Midbrain (tissue), 1 donor: ENCODE results near the gene BLCAP.
"Not testable (repeated sequence)": the region's sequence is repeated elsewhere in the genome, so short reads cannot be mapped to it uniquely, and the experiment has no call there.

ENCODE experiments used
- DNase-seq: peaks from one replicate; lab custom pipeline; 2025; lab: John Stamatoyannopoulos, UW

BLCAP gene

DNA sequence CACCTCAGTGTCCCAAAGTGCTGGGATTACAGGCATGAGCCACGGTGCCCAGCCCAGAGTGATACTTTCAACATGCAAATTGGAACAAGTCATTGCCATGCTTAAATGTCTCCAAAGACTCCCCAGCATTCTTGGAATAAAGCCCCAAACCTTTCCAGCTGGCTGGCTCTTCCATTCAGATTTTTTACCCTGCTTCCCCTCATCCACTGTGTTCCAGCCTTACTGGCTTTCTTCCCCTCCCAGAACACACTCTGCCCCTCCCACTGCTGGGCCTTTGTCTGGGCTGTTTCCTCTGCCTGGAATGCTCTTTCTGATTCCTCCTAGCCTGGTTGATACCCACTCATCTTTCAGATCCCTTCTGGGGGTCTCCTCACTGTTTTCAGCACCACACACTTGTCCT lies 46.8 kb downstream of the BLCAP start:
- DNase-seq: peak; percentile 25

DNA sequence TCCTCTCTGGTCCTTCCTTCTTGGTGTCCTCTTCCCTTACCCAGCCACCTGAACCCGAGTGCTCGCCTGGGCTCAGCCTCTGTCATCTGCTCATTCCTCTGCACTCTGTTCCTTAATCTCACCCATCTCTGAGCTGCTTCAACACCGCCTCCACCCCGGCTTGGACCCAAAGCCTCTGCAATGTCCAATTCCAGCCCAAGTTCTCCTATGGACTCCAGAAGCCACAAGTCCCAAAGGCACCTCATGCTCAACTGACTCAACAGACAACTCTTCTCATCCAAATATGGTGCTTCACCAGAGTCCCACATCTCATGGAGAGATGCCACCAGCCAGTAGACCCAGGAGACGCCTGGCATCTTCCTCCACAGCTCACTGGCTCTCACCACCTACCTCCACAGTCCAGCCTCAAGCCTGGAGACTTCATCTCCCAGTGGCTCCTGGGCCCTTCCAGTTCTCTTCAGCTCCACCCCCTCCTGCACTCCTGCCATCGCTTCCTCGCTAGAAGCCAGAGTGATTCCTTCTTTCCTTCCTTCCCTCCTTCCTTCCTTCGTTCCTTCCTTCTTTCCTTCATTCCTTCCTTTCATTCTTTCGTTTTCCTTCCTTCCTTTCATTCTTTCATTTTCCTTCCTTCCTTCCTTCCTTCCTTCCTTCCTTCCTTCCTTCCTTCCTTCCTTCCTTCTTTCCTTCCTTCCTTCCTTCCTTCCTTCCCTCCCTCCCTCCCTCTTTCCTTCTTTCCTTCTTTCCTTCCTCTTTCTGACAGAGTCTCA lies 47.6 kb downstream of the BLCAP start:
- DNase-seq: no peak

DNA sequence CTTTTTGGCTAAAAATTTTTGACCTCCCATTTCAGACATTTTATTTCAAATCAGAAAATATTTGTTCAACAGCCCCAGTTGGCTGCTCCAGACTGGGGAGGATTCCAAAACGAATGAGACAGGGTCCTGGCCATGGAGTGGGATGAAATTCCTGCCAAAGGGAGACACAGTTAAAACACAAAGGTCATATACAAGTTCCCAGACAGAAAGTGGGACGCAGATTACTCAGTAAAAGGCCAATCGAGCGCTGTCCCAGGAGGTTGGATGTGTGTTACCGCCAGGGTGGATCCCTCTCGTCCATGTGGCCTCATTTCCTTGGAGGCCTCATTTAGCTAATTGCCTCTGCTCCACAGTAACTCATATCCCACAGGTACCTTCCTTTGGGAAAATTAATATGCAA lies 48.4 kb downstream of the BLCAP start:
- no peak for DNase-seq

DNA sequence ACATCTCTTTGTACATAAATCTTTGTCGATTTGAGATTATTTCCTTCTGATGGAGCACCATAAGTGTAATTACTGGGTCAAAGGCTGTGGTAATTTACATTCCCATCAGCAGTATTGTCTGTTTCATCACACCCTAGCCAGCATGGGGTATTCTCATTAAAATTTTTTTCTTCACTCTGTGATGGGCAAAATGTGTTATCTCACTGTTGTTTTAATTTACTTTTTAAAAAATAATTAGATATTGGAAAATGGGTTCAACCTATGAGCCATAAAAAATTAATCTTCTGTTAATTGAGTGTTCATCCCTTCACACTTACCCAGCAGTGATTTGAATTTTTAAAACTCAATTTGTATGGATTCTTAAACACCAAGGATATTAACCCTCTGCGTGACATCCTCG lies 50.6 kb downstream of the BLCAP start:
- DNase-seq: no peak

DNA sequence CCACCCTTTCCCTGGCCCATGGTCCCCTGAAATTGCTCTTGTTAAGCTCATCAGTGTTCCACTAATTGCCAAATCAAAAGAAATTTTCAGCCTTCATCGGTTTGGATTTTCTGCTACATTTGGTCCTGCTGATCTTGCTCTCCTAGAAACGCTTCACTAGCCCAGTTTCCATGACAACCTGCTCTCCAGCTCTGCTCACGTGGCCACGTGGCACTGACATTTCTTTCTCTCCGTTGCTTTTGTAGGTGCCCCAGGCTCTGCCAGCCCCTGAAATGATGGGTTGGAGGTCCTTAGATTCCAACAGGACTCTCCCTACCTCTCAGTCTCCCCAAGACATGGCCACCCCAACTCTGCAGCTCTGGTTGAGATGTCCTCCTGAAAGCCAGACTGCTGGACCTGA lies 52.4 kb downstream of the BLCAP start:
- DNase-seq: peak; percentile 8

DNA sequence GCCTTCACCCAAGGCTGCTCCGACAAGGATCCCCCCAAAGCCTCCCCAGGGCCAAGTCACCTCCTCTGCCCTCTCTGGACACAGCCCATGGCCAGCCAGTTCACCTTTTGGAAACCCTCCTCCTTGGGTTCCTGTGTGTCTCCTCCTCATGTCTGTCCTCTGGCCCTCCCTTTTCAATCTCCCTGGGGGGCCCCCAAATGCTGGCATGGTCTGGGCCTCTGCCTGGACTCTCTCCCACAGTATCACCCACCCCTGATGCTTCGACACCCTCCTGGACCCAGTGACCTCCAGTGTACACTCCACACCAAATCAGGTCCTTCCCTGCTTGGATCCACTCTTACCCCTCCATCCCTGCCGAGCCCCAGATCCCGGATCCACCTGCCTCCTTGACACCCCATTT lies 53.3 kb downstream of the BLCAP start:
- DNase-seq: no peak

DNA sequence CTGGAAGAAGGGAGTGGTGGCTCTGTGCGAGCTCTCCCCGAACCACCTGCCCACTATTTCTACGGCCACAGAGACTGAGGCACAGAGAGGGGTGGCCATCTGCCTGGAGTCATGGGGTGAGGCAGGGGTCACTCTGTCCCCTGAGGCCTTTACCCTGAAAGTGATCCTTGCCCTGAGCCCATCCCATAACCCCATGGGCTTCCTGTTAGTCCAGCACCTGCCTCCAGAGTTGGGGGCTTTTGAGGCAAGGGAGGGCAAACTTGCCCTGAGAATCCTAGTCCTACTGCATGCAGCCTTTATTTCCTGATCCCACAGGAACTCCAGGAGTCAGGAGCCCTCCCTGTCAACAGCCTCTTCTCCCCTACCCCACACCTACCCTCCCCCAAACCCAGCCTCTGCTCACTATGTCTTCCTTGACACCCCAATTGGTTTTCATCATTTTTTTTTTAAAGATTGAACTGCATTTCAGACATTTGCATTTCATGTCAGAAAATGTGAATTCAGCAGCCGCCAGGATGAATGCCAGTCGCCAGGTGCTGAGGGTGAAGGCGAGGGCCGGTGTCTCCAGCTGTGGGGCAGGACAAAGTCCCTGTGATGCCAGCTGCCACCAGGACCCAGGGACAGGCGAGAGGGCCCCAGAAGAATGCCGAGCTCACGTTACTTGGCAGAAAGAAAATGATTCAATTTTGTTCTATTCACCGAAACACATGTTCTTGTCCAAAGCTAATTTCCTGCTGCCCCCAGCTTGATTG lies 54.3 kb downstream of the BLCAP start:
- DNase-seq: no peak

DNA sequence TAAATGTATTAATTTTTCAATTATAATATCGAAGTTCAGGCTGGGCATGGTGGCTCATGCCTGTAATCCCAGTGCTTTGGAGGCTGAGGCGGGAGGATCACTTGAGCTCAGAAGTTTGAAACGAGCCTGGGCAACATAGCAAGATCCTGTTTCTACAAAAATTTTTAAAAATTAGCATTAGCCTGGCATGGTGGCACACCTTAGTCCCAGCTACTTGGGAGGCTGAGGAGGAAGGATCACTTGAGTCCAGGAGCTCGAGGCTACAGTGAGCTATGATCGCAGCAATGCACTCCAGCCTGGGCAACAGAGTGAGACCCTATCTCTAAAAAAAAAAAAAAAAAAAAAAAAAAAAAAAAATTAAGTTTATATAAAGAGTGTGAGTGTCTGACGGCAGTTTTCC lies 55.2 kb downstream of the BLCAP start:
- not testable (repeated sequence) for DNase-seq

DNA sequence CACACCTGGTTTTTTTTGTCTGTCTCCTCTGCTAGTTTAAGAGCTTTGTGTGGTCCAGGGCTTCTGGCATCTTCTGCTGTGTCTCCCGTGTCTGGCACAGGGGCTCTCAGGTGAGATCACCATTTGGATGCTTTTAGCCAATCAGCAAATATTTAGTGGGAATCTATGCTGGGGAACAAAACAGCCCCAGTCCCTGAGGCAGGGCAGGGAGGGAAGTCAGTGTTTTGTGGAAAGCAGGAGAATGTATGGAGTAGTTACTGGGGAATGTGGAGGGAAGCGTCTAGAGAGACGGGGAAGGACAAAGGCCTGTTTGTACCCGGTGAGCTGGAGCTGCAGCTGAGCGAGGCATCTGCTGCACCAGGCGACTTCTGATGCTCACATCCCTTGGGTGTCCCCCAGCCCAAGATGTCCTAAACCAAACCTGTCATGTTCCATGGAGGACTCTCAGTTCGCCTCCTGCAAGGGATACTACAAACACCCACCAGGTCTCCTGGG lies 55.9 kb downstream of the BLCAP start:
- DNase-seq: no peak

DNA sequence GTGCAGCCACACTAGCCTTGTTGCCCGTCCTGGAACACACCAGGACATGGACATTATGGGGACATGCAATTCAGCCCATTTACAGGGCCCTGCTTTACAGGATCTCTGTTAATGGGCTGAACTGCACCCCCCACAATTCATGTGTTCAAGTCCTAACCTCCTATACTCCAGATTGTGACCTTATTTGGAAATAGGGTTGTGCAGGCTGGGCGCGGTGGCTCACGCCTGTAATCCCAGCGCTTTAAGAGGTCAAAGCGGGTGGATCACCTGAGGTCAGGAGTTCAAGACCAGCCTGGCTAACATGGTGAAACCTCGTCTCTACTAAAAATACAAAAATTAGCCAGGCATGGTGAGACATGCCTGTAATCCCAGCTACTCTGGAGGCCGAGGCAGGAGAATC lies 57.5 kb downstream of the BLCAP start:
- not testable (repeated sequence) for DNase-seq

DNA sequence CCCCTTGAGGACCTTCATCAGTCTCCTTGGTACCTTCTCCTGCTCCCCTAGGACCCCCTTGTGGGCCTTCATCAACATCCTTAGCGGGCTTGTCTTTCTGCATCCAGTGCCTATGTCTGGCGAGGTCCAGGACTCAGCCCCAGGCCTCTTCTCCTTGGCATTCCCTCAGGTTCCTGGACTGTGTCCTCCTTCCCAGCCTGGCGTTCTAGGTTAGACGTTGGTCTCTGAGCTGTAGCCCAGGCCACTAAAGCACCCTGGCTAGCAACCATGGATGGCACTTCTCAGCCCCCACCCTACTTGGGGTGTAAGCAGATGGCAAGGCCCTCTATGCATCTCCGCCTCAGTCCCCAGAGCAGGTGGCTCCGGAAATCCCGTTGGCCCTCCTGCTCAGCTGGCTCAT lies 58.1 kb downstream of the BLCAP start:
- no peak for DNase-seq

DNA sequence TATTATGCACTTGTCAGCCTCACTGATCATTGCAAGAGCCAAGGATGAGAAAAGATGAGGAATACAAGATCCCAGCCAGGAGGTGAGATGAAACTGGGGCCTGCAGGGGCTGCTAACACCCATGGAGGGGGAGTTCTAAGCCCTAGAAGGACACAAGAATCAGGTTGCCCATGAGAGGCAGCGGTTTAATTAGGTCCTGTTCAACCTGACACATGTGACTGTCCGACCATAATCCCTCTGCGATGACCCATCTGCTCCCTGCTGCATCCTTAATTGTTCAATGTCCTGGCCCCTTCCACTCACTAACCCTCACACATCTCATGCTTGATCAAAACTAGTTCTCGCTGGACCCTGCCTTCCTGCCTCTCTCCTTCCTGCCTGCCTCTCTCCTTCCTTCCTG lies 58.8 kb downstream of the BLCAP start:
- DNase-seq: no peak
